HCT116 (cell line): ENCODE measurements around the gene ACTG2. TPM values are rescaled to one million over a fixed set of nuclear protein-coding genes. Genes with fewer than 3 reads are reported as not detected.

Experiments
- ATAC-seq: fragments of 200-7000 bp; cut with Tn5 transposase; 2 replicates; pipeline ENCODE4 v1.9.1; 2020; ENCODE audit warnings: mild to moderate bottlenecking, moderate library complexity
- BruUV-seq: library from RNA; stranded (reverse); fragments of 400-500 nt; replicated peaks from 2 replicates; lab custom pipeline; 2021; lab: Mats Ljungman, UMichigan
- CTCF ChIA-PET: fragments of 300-600 bp; sonication (Branson Sonifier 250); formaldehyde crosslinking; loops from one replicate; lab custom pipeline; 2021; ENCODE audit warnings: antibody characterized with exemption; lab: Charles Lee
- POLR2A ChIA-PET: fragments of 300-600, 350-600 bp; sonication (Branson Sonifier 250); formaldehyde crosslinking; loops from one replicate; lab custom pipeline; 2021; ENCODE audit warnings: antibody characterized with exemption; lab: Charles Lee
- RAD21 ChIA-PET, 2 experiments: fragments of 300-600 bp; sonication (Branson Sonifier 250); formaldehyde crosslinking; loops; one replicate each; lab custom pipeline; 2023; ENCODE audit warnings: low total read pairs in 2 of 2; ENCODE audit not compliant: uncharacterized antibody in 2 of 2, unreplicated experiment in 2 of 2, low non-redundant PET in 1 of 2; lab: Charles Lee
- DNase-seq: peaks from one replicate; pipeline ENCODE4 v3.0.0-alpha.2; 2010; ENCODE audit warnings: low read depth, low spot score
- H2AFZ ChIP-seq: fragments of 200-600 bp; shearing (Covaris generic), sonication (generic); 2 replicates; pipeline ENCODE4 v1.6.1; 2017; ENCODE audit warnings: low read depth, mixed run types, mixed read lengths, antibody characterized with exemption, low read length; ENCODE audit not compliant: poor library complexity, severe bottlenecking
- H3K27ac ChIP-seq: 2 replicates; pipeline ENCODE4 v1.5.1; 2012; ENCODE audit warnings: low read depth, low read length
- H3K27me3 ChIP-seq: fragments of 200-600 bp; sonication (generic); 2 replicates; pipeline ENCODE4 v1.6.1; 2016; ENCODE audit warnings: mixed run types, low read length, mixed read lengths; ENCODE audit not compliant: insufficient read depth
- H3K36me3 ChIP-seq, 2 experiments: fragments of 200-500 bp in 1 of 2; fragments of 200-600 bp in 1 of 2; sonication (Bioruptor generic) in 1 of 2; sonication (generic) in 1 of 2; 2 replicates each; pipeline versions ENCODE4 v1.5.1 to v1.6.1; 2014 to 2016; ENCODE audit warnings: low read length in 2 of 2, inconsistent platforms in 1 of 2, mixed read lengths in 1 of 2, mixed run types in 1 of 2; ENCODE audit not compliant: insufficient read depth in 2 of 2, control insufficient read depth in 1 of 2
- H3K4me1 ChIP-seq, 2 experiments: fragments of 200-600 bp in 1 of 2; sonication (generic) in 1 of 2; 2 replicates each; pipeline versions ENCODE4 v1.5.1 to v1.6.1; 2012 to 2017; ENCODE audit warnings: low read length in 2 of 2, inconsistent platforms in 1 of 2, mild to moderate bottlenecking in 1 of 2, mixed read lengths in 1 of 2, mixed run types in 1 of 2, moderate library complexity in 1 of 2; ENCODE audit not compliant: insufficient read depth in 2 of 2, control insufficient read depth in 1 of 2
- H3K4me2 ChIP-seq: fragments of 200-600 bp; sonication (generic); 2 replicates; pipeline ENCODE4 v1.6.1; 2017; ENCODE audit warnings: mixed run types, low read length, mixed read lengths
- H3K4me3 ChIP-seq, 2 experiments: fragments of 200-600 bp in 1 of 2; sonication (generic) in 1 of 2; replicated peaks in 1 of 2; 2 replicates each; pipeline ENCODE4 v1.5.1; 2011 to 2016; ENCODE audit warnings: low read length in 2 of 2, control low read depth in 1 of 2, low read depth in 1 of 2, mild to moderate bottlenecking in 1 of 2, mixed read lengths in 1 of 2, mixed run types in 1 of 2
- H3K79me2 ChIP-seq: fragments of 200-600 bp; sonication (generic); 2 replicates; pipeline ENCODE4 v1.6.1; 2017; ENCODE audit warnings: mild to moderate bottlenecking, mixed run types, low read length, moderate library complexity, mixed read lengths; ENCODE audit not compliant: insufficient read depth
- H3K9ac ChIP-seq: fragments of 200-600 bp; sonication (generic); 2 replicates; pipeline ENCODE4 v1.6.1; 2016; ENCODE audit warnings: low read length, mixed read lengths
- H3K9me2 ChIP-seq: fragments of 200-600 bp; sonication (generic), shearing (Covaris generic); 2 replicates; pipeline ENCODE4 v1.6.1; 2017; ENCODE audit warnings: mixed run types, mild to moderate bottlenecking, moderate library complexity; ENCODE audit not compliant: insufficient read depth
- H3K9me3 ChIP-seq, 2 experiments: fragments of 200-500 bp in 1 of 2; fragments of 200-600 bp in 1 of 2; sonication (Bioruptor generic) in 1 of 2; sonication (generic) in 1 of 2; 2 replicates each; pipeline ENCODE4 v1.6.1; 2014 to 2017; ENCODE audit warnings: low read length in 2 of 2, mixed read lengths in 2 of 2, inconsistent platforms in 1 of 2, low read depth in 1 of 2, mild to moderate bottlenecking in 1 of 2, mixed run types in 1 of 2, moderate library complexity in 1 of 2; ENCODE audit not compliant: control insufficient read depth in 1 of 2, insufficient read depth in 1 of 2
- H4K20me1 ChIP-seq: fragments of 200-600 bp; sonication (generic), shearing (Covaris generic); 2 replicates; pipeline ENCODE4 v1.6.1; 2017; ENCODE audit warnings: mixed run types, mild to moderate bottlenecking, moderate library complexity; ENCODE audit not compliant: insufficient read depth
- ATF3 ChIP-seq: IDR thresholded peaks from 2 replicates; pipeline ENCODE4 v1.6.1; 2012
- CBX3 ChIP-seq: IDR thresholded peaks from 2 replicates; pipeline ENCODE4 v1.6.1; 2012; ENCODE audit warnings: low read depth
- CEBPB ChIP-seq: IDR thresholded peaks from 2 replicates; pipeline ENCODE4 v1.6.1; 2012; ENCODE audit warnings: low read depth
- ELF1 ChIP-seq: IDR thresholded peaks from 2 replicates; pipeline ENCODE4 v1.6.1; 2012; ENCODE audit warnings: low read depth, borderline replicate concordance
- FOSL1 ChIP-seq: IDR thresholded peaks from 2 replicates; pipeline ENCODE4 v1.6.1; 2012; ENCODE audit warnings: low read depth
- JUND ChIP-seq: IDR thresholded peaks from 2 replicates; pipeline ENCODE4 v1.6.1; 2012
- POLR2A ChIP-seq: IDR thresholded peaks from 2 replicates; pipeline ENCODE4 v1.7.0; 2011; ENCODE audit warnings: borderline replicate concordance; ENCODE audit not compliant: insufficient read depth, insufficient read length; ENCODE audit errors: extremely low read depth
- RAD21 ChIP-seq: IDR thresholded peaks from 2 replicates; pipeline ENCODE4 v1.6.1; 2012; ENCODE audit warnings: low read depth, mild to moderate bottlenecking
- REST ChIP-seq: IDR thresholded peaks from 2 replicates; pipeline ENCODE4 v1.6.1; 2012; ENCODE audit warnings: low read depth
- SIN3A ChIP-seq: IDR thresholded peaks from 2 replicates; pipeline ENCODE4 v1.6.1; 2012; ENCODE audit warnings: low read depth
- SP1 ChIP-seq: IDR thresholded peaks from 2 replicates; pipeline ENCODE4 v1.6.1; 2012; ENCODE audit warnings: low read depth
- SRF ChIP-seq: IDR thresholded peaks from 2 replicates; pipeline ENCODE4 v1.6.1; 2012; ENCODE audit warnings: low read depth
- TCF7L2 ChIP-seq: IDR thresholded peaks from 2 replicates; pipeline ENCODE4 v1.7.0; 2011; ENCODE audit warnings: borderline replicate concordance, inconsistent platforms; ENCODE audit not compliant: insufficient read depth, insufficient read length; ENCODE audit errors: extremely low read depth
- ZFX ChIP-seq: fragments of 450-650 bp; IDR thresholded peaks from 2 replicates; pipeline ENCODE4 v1.6.1; 2017
- intact Hi-C: fragments of 100-400 bp; cut with micrococcal nuclease; formaldehyde crosslinking; loops from 2 replicates; pipeline ENCODE4 v1.10.0; 2022
- total RNA-seq: library from RNA; stranded (reverse); gene quantifications from one replicate; pipeline ENCODE4 v1.2.1, GENCODE V29; 2021; ENCODE audit not compliant: unreplicated experiment
- TF ChIP-seq, protein P1 (sequence below): IDR thresholded peaks from 2 replicates; pipeline ENCODE4 v1.6.1; 2012

Gene ACTG2
- total RNA-seq, 1 experiment from 2014 or later, result 0.89 TPM

DNA sequence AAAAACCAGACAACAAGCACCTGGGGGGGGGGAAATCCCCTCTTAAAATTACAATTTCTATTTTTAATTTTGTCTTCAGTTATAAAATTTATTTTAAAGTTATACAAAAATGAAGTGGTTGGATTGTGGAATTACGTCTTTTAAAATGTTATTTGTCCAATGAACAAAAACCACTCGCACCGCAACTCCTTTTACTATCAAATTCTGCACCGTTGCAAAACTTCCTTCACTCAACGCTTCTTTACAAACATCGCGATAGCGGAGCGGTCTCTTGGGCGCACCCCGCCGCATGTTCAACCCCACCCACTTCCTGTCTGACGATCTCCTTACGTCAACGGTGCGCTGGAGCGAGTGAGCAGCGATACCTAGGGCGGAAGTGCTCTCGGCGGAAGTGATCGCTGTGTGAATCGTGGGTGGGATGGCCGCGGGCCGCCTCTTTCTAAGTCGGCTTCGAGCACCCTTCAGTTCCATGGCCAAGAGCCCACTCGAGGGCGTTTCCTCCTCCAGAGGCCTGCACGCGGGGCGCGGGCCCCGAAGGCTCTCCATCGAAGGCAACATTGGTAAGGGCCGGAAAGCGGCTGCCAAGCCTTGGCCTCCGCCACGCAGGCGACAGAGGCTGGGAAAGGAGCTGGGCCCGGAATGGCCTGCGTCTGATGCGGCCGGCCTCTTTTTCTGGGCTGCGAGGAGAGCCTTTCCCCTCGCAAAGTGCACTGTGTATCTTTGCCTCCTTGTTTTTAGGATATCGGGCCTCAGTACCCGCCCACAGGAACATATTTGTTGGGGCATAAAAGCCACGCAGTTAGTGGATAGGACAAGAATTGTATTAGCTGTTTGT is 33.9 kb downstream of the ACTG2 start, which contains the start of gene DGUOK (continued):
- TF ChIP-seq REST (no peak), ATF3 (no peak), TCF7L2 (no peak)

DNA sequence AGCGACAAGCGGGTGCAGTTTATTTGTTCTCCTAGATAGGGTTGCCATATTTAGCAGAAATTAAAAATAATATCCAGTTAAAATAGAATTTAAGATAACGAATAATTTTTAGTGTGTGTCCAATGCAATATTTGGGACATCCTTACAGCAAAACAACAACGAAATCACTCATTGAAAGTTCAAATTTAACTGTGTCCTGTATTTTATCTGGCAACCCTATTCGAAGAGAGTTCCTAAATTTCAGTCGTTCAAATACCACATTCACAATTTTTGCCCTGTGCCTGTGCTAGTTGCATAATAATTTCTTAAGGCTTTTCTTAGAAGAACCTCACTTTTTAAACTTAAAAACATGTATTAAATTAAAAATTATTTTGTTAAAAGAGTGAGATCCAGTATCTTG is 34.5 kb downstream of the ACTG2 start:
- BruUV-seq, result TSS peak; percentile 72
- H2AFZ ChIP-seq, result no peak overlapping the region

More for the DNA sequence above, 34.5 kb downstream of the ACTG2 start:
- Histone ChIP-seq H3K79me2 (peaks cover 55% of the 10 kb centered on the region), H3K9me3 (no peaks in the 10 kb centered on the region), H3K4me2 (peak overlapping the region; percentile 82), H3K27me3 (no peaks in the 10 kb centered on the region), H3K4me1 (peaks cover 10 to 17% of the 10 kb centered on the region in 2 experiments; a peak in 3 of 4 replicates), H4K20me1 (peaks cover 4% of the 10 kb centered on the region; the same call in 1 of the 2 replicates), H3K9me2 (no peaks in the 10 kb centered on the region), H3K4me3 (peak overlapping the region; percentile 89 to 90), H3K36me3 (peaks cover 5% of the 10 kb centered on the region in 2 experiments; a peak in 2 of 4 replicates), H3K27ac (peak overlapping the region; percentile 62), H3K9ac (peak overlapping the region; percentile 96)
- ChIA-PET POLR2A (interaction anchor here (0.7 to 1.7 kb wide), 2 partner anchors 10 to 99 kb away, joined by 3 to 4 read pairs; partner anchors contain the start of gene STAMBP), RAD21 (no interaction called here), CTCF (no interaction called here)
- TF ChIP-seq SIN3A (no peak), POLR2A (no peak), ZFX (no peak), ELF1 (no peak), FOSL1 (no peak), SP1 (no peak), CEBPB (no peak), JUND (no peak), REST (no peak), SRF (no peak), CBX3 (no peak), RAD21 (no peak)
- TF ChIP-seq, protein P1, sequence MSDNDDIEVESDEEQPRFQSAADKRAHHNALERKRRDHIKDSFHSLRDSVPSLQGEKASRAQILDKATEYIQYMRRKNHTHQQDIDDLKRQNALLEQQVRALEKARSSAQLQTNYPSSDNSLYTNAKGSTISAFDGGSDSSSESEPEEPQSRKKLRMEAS, result no peak
- DNase-seq (no peak), ATAC-seq (no peak)
- intact Hi-C loops, result loop anchor here (2.0 kb wide), 1 partner anchor 55 kb away; no protein-coding TSS in a partner anchor
